ENCODE results near the gene SNAI3. TPM values are rescaled to one million over a fixed set of nuclear protein-coding genes. Genes with fewer than 3 reads are reported as not detected.

Gene SNAI3
- total and polyA plus RNA-seq, 2 donors, result 1.5 to 2.9 TPM

DNA sequence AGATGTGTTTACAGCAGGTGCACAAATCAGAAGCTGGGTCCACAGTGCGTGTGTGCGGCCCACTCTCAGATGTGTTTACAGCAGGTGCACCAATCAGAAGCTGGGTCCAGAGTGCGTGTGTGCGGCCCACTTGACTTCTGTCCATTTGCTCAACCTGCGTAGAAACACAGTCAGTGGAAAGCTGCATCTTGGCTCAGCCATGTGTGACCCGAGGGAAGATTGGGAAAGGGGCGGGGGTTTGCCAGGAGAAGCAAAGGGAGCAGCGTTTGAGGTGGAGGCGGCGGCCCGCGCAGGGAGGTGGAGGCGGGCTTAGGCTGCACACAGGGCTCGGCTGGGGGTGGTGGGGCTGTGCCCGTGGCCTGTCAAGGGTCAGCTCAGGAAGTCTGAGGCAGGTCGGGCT lies 24.2 kb upstream of the SNAI3 start:
- WGBS, result 92% methylated on average over 16 of the region's 16 CpGs
- H3K9me3 ChIP-seq (ENCODE audit: control insufficient read depth in 2 of 2, insufficient read depth in 1 of 2, low read length in 1 of 2), result no peaks in the 10 kb centered on the region
- DNase-seq (ENCODE audit: low read depth in 6 of 9, low spot score in 9 of 9), result no peak
- H3K4me3 ChIP-seq (ENCODE audit: low read length in 2 of 2), result no peak overlapping the region
- peaks cover 6 to 14% of the 10 kb centered on the region in 2 donors for H3K4me1 ChIP-seq (ENCODE audit: control insufficient read depth in 2 of 2, insufficient read depth in 2 of 2, low read length in 2 of 2)
- H3K36me3 ChIP-seq (ENCODE audit: control insufficient read depth in 2 of 2, insufficient read depth in 2 of 2, low read length in 1 of 2), result peaks cover 23 to 41% of the 10 kb centered on the region in 2 donors
- no peaks in the 10 kb centered on the region for H3K27me3 ChIP-seq (ENCODE audit: control insufficient read depth in 2 of 2, insufficient read depth in 1 of 2, low read length in 1 of 2)
- no peak overlapping the region for H3K27ac ChIP-seq (ENCODE audit: low read depth in 1 of 2, low read length in 1 of 2)

GRCh38 chr16:88706965-88707826 lies 20.9 kb upstream of the SNAI3 start:
- Histone ChIP-seq H3K9me3 (ENCODE audit: control insufficient read depth in 2 of 2, insufficient read depth in 1 of 2, low read length in 1 of 2) (no peaks in the 10 kb centered on the region), H3K36me3 (ENCODE audit: control insufficient read depth in 2 of 2, insufficient read depth in 2 of 2, low read length in 1 of 2) (peaks cover 3 to 17% of the 10 kb centered on the region in 2 donors), H3K27me3 (ENCODE audit: control insufficient read depth in 2 of 2, insufficient read depth in 1 of 2, low read length in 1 of 2) (peaks cover 0 to 5% of the 10 kb centered on the region in 2 donors), H3K4me3 (ENCODE audit: low read length in 2 of 2) (peak overlapping the region; percentile 74 to 99), H3K4me1 (ENCODE audit: control insufficient read depth in 2 of 2, insufficient read depth in 2 of 2, low read length in 2 of 2) (peaks cover 32 to 47% of the 10 kb centered on the region in 2 donors), H3K27ac (ENCODE audit: low read depth in 1 of 2, low read length in 1 of 2) (peak overlapping the region in 1 of 2 donors; percentile 8)
- 47% methylated on average over 17 of the region's 17 CpGs for WGBS
- peak in 1 of 9 donors; percentile 18 for DNase-seq (ENCODE audit: low read depth in 6 of 9, low spot score in 9 of 9)

- WGBS, result under 1% methylated on average over 86 of the region's 86 CpGs
- H3K27ac ChIP-seq (ENCODE audit: low read depth in 1 of 2, low read length in 1 of 2), result peak within 1 kb of the TSS; percentile 87 to 97
- DNase-seq (ENCODE audit: low read depth in 6 of 9, low spot score in 9 of 9), result peak in 8 of 9 donors; percentile 75 to 93 (median 86)
- H3K4me3 ChIP-seq (ENCODE audit: low read length in 2 of 2), result peak within 1 kb of the TSS; percentile 74 to 99
- peaks cover 6 to 20% of the 10 kb centered on the region in 2 donors for H3K36me3 ChIP-seq (ENCODE audit: control insufficient read depth in 2 of 2, insufficient read depth in 2 of 2, low read length in 1 of 2)
- peaks cover 0 to 2% of the 10 kb centered on the region in 2 donors for H3K9me3 ChIP-seq (ENCODE audit: control insufficient read depth in 2 of 2, insufficient read depth in 1 of 2, low read length in 1 of 2)
- peaks cover 40 to 55% of the 10 kb centered on the region in 2 donors for H3K4me1 ChIP-seq (ENCODE audit: control insufficient read depth in 2 of 2, insufficient read depth in 2 of 2, low read length in 2 of 2)
- peaks cover 0 to 5% of the 10 kb centered on the region in 2 donors for H3K27me3 ChIP-seq (ENCODE audit: control insufficient read depth in 2 of 2, insufficient read depth in 1 of 2, low read length in 1 of 2)
These were observed 20.1 kb upstream of the SNAI3 start, which contains the start of the genes CTU2 and RNF166 for GRCh38 chr16:88706229-88706964. TSS of gene CTU2 (plus strand) at chr16:88706503. CDS start at chr16:88706531, 28 bp downstream. TSS of gene RNF166 (minus strand) at chr16:88706408. CDS start at chr16:88706325, 83 bp downstream.

DNA sequence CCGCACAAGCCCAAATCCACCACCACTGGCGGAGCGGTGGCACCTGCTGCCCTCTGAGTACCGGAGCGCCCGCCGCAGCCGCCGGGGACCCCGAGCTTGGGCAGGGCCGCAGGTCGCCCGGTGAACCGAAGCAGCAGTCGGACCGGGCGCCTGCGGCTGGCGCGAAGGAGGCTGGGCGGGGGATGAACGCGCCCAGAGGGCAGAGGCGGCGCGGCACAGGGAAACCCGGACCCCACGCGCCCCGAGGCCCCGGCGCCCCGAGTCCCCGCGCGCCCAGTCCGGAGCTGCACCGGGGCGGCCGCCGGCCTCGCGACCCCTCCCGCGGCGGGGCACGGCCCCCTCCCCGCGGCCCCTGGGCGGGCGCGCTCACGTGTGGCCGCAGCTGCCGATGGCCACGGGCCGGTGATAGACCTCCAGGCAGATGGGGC lies 19.5 kb upstream of the SNAI3 start:
- H3K27ac ChIP-seq (ENCODE audit: low read depth in 1 of 2, low read length in 1 of 2), result peak overlapping the region; percentile 87 to 97
- H3K27me3 ChIP-seq (ENCODE audit: control insufficient read depth in 2 of 2, insufficient read depth in 1 of 2, low read length in 1 of 2), result peaks cover 0 to 5% of the 10 kb centered on the region in 2 donors
- H3K4me1 ChIP-seq (ENCODE audit: control insufficient read depth in 2 of 2, insufficient read depth in 2 of 2, low read length in 2 of 2), result peaks cover 42 to 61% of the 10 kb centered on the region in 2 donors
- WGBS, result under 1% methylated on average over 57 of the region's 57 CpGs
- H3K4me3 ChIP-seq (ENCODE audit: low read length in 2 of 2), result peak overlapping the region; percentile 74 to 99
- peaks cover 6 to 19% of the 10 kb centered on the region in 2 donors for H3K36me3 ChIP-seq (ENCODE audit: control insufficient read depth in 2 of 2, insufficient read depth in 2 of 2, low read length in 1 of 2)
- no peak for DNase-seq (ENCODE audit: low read depth in 6 of 9, low spot score in 9 of 9)
- peaks cover 0 to 2% of the 10 kb centered on the region in 2 donors for H3K9me3 ChIP-seq (ENCODE audit: control insufficient read depth in 2 of 2, insufficient read depth in 1 of 2, low read length in 1 of 2)

DNA sequence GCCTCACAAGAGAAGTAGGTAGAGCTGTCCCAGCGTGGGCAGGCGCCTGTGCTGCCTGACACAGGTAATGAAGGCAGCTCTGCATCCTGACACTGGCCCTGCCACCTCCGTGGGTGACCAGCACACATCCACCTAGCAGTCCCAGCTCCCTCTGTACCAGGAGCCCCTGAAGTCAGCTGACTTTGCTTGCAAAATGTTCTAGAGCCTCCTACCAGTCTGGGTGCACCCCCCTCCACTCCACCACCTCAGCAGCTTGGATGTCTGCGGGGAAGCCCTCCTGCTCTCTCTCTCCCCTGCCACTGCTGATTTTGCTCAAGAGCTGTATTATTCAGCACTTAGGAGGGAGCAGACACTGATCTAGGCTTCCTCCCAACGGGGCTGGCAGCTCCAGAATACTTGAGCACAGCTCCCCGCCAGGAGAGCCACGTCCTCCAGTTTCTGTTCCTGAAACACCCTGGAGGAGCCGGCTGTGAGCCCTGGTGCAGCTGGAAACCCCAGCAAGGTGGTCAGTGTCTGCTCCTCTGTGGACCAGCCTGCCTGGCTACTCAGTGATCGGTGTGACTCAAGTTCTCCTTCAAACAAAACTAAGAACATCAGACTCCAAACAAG lies 18.9 kb upstream of the SNAI3 start:
- Histone ChIP-seq H3K36me3 (ENCODE audit: control insufficient read depth in 2 of 2, insufficient read depth in 2 of 2, low read length in 1 of 2) (peaks cover 7 to 15% of the 10 kb centered on the region in 2 donors), H3K9me3 (ENCODE audit: control insufficient read depth in 2 of 2, insufficient read depth in 1 of 2, low read length in 1 of 2) (peaks cover 0 to 2% of the 10 kb centered on the region in 2 donors), H3K27ac (ENCODE audit: low read depth in 1 of 2, low read length in 1 of 2) (peak overlapping the region; percentile 15 to 97), H3K4me1 (ENCODE audit: control insufficient read depth in 2 of 2, insufficient read depth in 2 of 2, low read length in 2 of 2) (peaks cover 46 to 67% of the 10 kb centered on the region in 2 donors), H3K27me3 (ENCODE audit: control insufficient read depth in 2 of 2, insufficient read depth in 1 of 2, low read length in 1 of 2) (peaks cover 0 to 5% of the 10 kb centered on the region in 2 donors), H3K4me3 (ENCODE audit: low read length in 2 of 2) (peak overlapping the region; percentile 74 to 99)
- peak in 1 of 9 donors; percentile 59 for DNase-seq (ENCODE audit: low read depth in 6 of 9, low spot score in 9 of 9)
- 33% methylated on average over 9 of the region's 9 CpGs for WGBS

- peaks cover 0 to 5% of the 10 kb centered on the region in 2 donors for H3K27me3 ChIP-seq (ENCODE audit: control insufficient read depth in 2 of 2, insufficient read depth in 1 of 2, low read length in 1 of 2)
- DNase-seq (ENCODE audit: low read depth in 6 of 9, low spot score in 9 of 9), result peak in 5 of 9 donors; percentile 56 to 89 (median 79)
- H3K36me3 ChIP-seq (ENCODE audit: control insufficient read depth in 2 of 2, insufficient read depth in 2 of 2, low read length in 1 of 2), result peaks cover 22 to 23% of the 10 kb centered on the region in 2 donors
- H3K4me3 ChIP-seq (ENCODE audit: low read length in 2 of 2), result peak overlapping the region; percentile 56 to 69
- peaks cover 51 to 82% of the 10 kb centered on the region in 2 donors for H3K4me1 ChIP-seq (ENCODE audit: control insufficient read depth in 2 of 2, insufficient read depth in 2 of 2, low read length in 2 of 2)
- peak overlapping the region; percentile 95 to 97 for H3K27ac ChIP-seq (ENCODE audit: low read depth in 1 of 2, low read length in 1 of 2)
- WGBS, result 6% methylated on average over 26 of the region's 26 CpGs
- H3K9me3 ChIP-seq (ENCODE audit: control insufficient read depth in 2 of 2, insufficient read depth in 1 of 2, low read length in 1 of 2), result peaks cover 2 to 3% of the 10 kb centered on the region in 2 donors
These were observed 17.4 kb upstream of the SNAI3 start for GRCh38 chr16:88703486-88704309.

DNA sequence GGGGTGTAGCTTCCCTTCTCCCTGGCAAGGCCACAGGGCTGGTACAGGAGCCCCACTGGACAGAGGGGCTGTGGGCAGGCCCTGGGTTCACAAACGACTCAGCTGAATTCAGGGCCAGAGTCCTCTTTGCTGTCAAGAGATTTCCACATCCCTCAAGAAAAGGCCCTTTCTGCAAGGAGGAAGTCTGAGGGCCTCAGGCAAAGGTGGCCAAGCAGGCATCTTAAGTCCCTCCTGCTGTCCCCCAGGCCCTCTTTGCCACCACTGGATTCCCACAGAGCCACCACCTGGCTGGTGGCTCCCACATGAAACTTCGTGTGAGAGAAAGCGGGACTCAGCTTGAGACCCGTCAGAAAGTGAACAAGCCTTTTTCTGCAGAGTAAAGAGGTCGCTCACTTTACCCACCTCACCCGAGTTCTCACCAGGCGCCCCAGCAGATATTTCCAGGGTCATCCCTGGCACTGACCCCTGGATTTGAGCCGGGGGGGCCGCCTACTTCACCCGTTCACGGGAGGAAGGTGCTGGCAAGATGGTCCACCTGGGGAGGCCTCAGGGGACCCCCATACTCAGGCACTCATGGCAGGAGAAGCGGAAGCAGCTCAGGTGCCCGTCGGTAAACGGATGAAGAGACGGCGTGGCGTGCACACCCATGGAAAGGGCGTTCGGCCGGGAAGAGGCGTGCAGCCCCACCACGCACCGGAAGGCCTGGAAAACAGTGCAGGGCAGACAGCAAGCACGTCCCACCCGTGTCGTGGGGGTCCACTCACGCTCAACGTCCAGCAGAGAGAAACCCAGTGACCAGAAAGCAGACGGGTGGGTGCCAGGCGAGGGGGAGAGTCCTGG lies 16.3 kb upstream of the SNAI3 start:
- H3K4me3 ChIP-seq (ENCODE audit: low read length in 2 of 2), result peak overlapping the region; percentile 56 to 69
- peaks cover 0 to 5% of the 10 kb centered on the region in 2 donors for H3K27me3 ChIP-seq (ENCODE audit: control insufficient read depth in 2 of 2, insufficient read depth in 1 of 2, low read length in 1 of 2)
- H3K27ac ChIP-seq (ENCODE audit: low read depth in 1 of 2, low read length in 1 of 2), result peak overlapping the region; percentile 95 to 97
- H3K4me1 ChIP-seq (ENCODE audit: control insufficient read depth in 2 of 2, insufficient read depth in 2 of 2, low read length in 2 of 2), result peaks cover 51 to 92% of the 10 kb centered on the region in 2 donors
- peaks cover 28 to 30% of the 10 kb centered on the region in 2 donors for H3K36me3 ChIP-seq (ENCODE audit: control insufficient read depth in 2 of 2, insufficient read depth in 2 of 2, low read length in 1 of 2)
- peak in 1 of 9 donors; percentile 55 for DNase-seq (ENCODE audit: low read depth in 6 of 9, low spot score in 9 of 9)
- 67% methylated on average over 31 of the region's 31 CpGs for WGBS
- peaks cover 2 to 3% of the 10 kb centered on the region in 2 donors for H3K9me3 ChIP-seq (ENCODE audit: control insufficient read depth in 2 of 2, insufficient read depth in 1 of 2, low read length in 1 of 2)

All from thymus (tissue), 11 donors.